BLaER1 treated with 17β-estradiol and CSF1 and Interleukin-3, amounts not matched to agents 10 nM and 100 nM (cell line): ENCODE measurements around the gene CTSA.
A peak's percentile ranks its signal among the peaks of the same experiment; 100 is the strongest.

Source experiments
- H3K27ac ChIP-seq, 11 experiments: shearing (Covaris generic); formaldehyde crosslinking; 2 replicates each; pipeline ENCODE4 v1.8.1; 2022
- H3K27me3 ChIP-seq, 11 experiments: shearing (Covaris generic); formaldehyde crosslinking; 2 replicates each; pipeline ENCODE4 v1.8.1; 2022
- H3K36me3 ChIP-seq, 11 experiments: shearing (Covaris generic); formaldehyde crosslinking; 2 replicates each; pipeline ENCODE4 v1.8.1; 2022
- H3K4me1 ChIP-seq, 10 experiments: shearing (Covaris generic); formaldehyde crosslinking; 2 replicates each; pipeline ENCODE4 v1.8.1; 2022
- H3K4me2 ChIP-seq, 11 experiments: shearing (Covaris generic); formaldehyde crosslinking; 2 replicates each; pipeline ENCODE4 v1.8.1; 2022
- H3K4me3 ChIP-seq, 10 experiments: shearing (Covaris generic); formaldehyde crosslinking; 2 replicates each; pipeline ENCODE4 v1.8.1; 2022
- H3K9ac ChIP-seq, 11 experiments: shearing (Covaris generic); formaldehyde crosslinking; 2 replicates each; pipeline ENCODE4 v1.8.1; 2022
- H3K9me3 ChIP-seq, 11 experiments: shearing (Covaris generic); formaldehyde crosslinking; replicated peaks in 1 of 11; 2 replicates each; pipeline ENCODE4 v1.8.1; 2022
- H4K20me1 ChIP-seq, 11 experiments: shearing (Covaris generic); formaldehyde crosslinking; 2 replicates each; pipeline ENCODE4 v1.8.1; 2022
- Cebpa-rat ChIP-seq, 11 experiments: shearing (Covaris generic); IDR thresholded peaks; 2 replicates each; pipeline ENCODE4 v1.8.1; 2022

The CTSA gene

DNA sequence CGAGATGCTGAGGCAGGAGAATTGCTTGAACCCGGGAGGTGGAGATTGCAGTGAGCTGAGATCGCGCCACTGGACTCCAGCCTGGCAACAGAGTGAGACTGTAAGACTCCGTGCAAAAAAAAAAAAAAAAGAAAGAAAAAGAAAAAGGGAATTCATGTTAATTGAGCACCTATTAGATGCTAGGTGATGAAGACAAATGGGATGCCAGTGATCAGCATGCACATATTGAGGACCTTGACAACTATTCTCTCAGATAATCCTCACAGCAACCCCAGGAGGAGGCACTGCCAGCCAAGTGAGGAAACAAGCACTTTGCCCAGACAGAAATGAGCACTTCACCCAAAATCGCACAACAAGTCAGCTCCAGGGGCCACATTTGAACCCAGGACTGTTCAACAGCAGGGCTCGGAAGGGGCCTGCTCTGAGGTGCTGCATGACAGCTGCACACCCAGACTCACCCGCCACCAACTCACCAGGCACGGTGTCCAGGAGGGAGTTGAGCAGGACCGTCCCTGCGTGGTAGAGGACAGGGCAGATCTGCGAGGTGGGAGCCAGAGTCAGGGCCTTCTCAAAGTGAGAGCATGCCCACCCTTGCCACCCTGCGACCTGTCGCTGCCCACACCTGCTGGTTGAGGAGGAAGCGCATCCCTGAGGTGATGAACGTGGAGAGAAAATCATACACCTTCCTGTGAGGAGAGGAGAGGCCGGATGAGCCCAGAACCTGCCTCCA lies 16.2 kb downstream of the CTSA start:
- H3K4me3 ChIP-seq = no peak overlapping the region
- peaks cover 0 to 48% (median 0%) of the 10 kb centered on the region in 11 experiments; a peak in 3 of 22 replicates for H4K20me1 ChIP-seq
- no peak for TF ChIP-seq Cebpa-rat (IDR thresholded peaks at IDR 0.05)
- H3K27ac ChIP-seq = no peak overlapping the region
- H3K9ac ChIP-seq = peak overlapping the region in 1 of 11 experiments; percentile 8; a peak in 1 of 22 replicates
- H3K4me2 ChIP-seq = no peak overlapping the region
- H3K36me3 ChIP-seq = peaks cover 0 to 68% (median 0%) of the 10 kb centered on the region in 11 experiments; a peak in 4 of 22 replicates
- no peaks in the 10 kb centered on the region for H3K9me3 ChIP-seq
- H3K27me3 ChIP-seq = peaks cover 0 to 14% (median 14%) of the 10 kb centered on the region in 11 experiments; a peak in 20 of 22 replicates
- H3K4me1 ChIP-seq = peaks cover 45 to 61% (median 54%) of the 10 kb centered on the region in 10 experiments

DNA sequence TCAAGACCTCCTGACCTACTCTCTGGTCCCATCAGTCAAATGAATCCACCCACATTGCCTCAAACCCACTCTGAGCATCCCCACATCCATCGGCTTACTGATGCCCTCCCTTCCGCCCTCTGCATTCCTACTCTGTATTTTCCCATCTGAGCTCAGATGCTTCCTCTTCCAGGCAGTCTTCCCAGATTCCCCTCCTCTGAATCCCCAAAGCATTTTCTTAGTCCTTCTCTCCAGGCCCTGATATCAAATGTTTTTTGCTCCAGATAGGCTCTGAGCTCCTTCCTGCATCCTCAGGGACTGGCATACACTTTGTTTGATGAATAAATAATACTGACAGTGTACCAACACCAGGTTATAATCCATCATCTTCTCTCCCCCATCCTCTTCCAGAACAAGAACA lies 16.9 kb downstream of the CTSA start:
- Histone ChIP-seq H4K20me1 (peaks cover 0 to 41% (median 0%) of the 10 kb centered on the region in 11 experiments; a peak in 3 of 22 replicates), H3K4me1 (peaks cover 46 to 60% (median 53%) of the 10 kb centered on the region in 10 experiments), H3K27ac (no peak overlapping the region; a peak in 1 of 22 replicates), H3K4me3 (no peak overlapping the region), H3K27me3 (peaks cover 0 to 20% (median 19%) of the 10 kb centered on the region in 11 experiments; a peak in 20 of 22 replicates), H3K36me3 (peaks cover 0 to 61% (median 0%) of the 10 kb centered on the region in 11 experiments; a peak in 4 of 22 replicates), H3K9me3 (no peaks in the 10 kb centered on the region), H3K9ac (peak overlapping the region in 1 of 11 experiments; percentile 8; a peak in 1 of 22 replicates), H3K4me2 (peak overlapping the region in 1 of 11 experiments; percentile 16; a peak in 1 of 22 replicates)
- no peak for TF ChIP-seq Cebpa-rat (IDR thresholded peaks at IDR 0.05)

DNA sequence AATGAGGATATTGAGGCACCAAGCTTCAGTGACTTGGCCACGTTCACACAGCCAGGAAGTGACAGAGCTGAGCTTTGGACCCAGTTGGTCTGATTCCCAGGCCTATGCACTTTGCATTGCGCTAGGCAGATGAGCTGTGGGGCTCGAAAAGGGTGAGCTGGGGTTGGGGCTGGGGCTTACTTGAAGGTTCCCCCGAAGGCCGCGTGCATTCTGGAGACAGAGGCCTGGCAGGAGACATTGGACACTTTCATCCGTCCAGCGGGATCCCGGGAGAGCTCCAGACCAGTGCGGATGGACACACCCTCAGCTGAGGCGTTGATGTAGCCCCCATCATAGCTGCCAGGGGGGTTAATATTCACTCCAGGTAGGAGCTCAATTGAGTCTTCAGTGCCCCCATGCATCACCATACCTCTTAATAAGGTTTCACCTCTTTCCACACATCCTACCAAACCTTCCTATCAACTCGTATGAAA lies 18.2 kb downstream of the CTSA start:
- peak overlapping the region in 1 of 10 experiments; percentile 1; a peak in 1 of 20 replicates for H3K4me3 ChIP-seq
- peaks cover 0 to 48% (median 0%) of the 10 kb centered on the region in 11 experiments; a peak in 4 of 22 replicates for H3K36me3 ChIP-seq
- no peaks in the 10 kb centered on the region for H3K9me3 ChIP-seq
- H3K4me2 ChIP-seq = peak overlapping the region; percentile 57 to 99 (median 81)
- H3K27me3 ChIP-seq = peaks cover 0 to 31% (median 19%) of the 10 kb centered on the region in 11 experiments; a peak in 20 of 22 replicates
- H3K4me1 ChIP-seq = peaks cover 43 to 62% (median 51%) of the 10 kb centered on the region in 10 experiments
- H3K27ac ChIP-seq = peak overlapping the region in 9 of 11 experiments; percentile 55 to 74 (median 70); a peak in 16 of 22 replicates
- H3K9ac ChIP-seq = peak overlapping the region in 4 of 11 experiments; percentile 16 to 49 (median 36); a peak in 3 of 22 replicates
- no peak for TF ChIP-seq Cebpa-rat (IDR thresholded peaks at IDR 0.05)
- peaks cover 0 to 30% (median 0%) of the 10 kb centered on the region in 11 experiments; a peak in 3 of 22 replicates for H4K20me1 ChIP-seq

DNA sequence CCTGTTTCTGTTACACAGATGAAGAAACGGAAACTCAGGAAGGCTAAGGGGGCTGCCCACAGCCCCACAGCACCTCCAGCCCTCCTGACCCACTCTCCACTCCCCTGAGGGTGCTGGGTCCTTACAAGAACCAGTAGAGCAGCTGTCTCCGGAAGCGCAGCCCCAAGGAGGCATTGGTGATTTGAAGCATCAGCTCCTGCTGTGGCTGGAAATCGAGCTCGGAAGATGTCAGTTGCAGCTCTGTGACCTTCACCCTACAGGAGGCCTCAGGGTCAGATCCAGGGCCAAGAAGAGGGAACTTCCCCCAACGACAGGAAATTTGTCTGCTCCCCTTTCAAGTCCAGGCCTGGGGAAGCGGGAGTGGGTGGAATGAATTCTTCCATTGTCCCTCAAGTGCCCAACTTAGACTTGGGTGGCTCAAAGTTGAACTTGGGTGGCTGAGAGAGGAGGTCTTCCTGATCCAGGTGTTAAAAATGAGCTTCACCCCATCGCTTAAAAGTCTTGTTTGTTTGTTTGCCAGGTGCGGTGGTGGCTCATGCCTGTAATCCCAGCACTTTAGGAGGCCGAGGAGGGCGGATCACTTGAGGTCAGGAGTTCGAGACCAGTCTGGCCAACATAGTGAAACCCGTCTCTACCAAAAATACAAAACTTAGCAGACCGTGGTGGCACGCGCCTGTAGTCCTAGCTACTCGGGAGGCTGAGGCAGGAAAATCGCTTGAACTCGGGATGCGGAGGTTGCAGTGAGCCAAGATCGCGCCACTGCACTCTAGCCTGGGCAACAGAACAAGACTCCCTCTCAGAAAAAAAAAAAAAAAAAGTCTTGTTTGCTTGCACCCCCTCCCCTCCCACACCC lies 18.9 kb downstream of the CTSA start:
- Histone ChIP-seq H4K20me1 (peaks cover 0 to 23% (median 0%) of the 10 kb centered on the region in 11 experiments; a peak in 2 of 22 replicates), H3K27ac (peak overlapping the region in 10 of 11 experiments; percentile 38 to 74 (median 69); a peak in 19 of 22 replicates), H3K4me1 (peaks cover 36 to 62% (median 47%) of the 10 kb centered on the region in 10 experiments), H3K9ac (peak overlapping the region in 8 of 11 experiments; percentile 20 to 49 (median 34); a peak in 10 of 22 replicates), H3K9me3 (no peaks in the 10 kb centered on the region), H3K36me3 (peaks cover 0 to 41% (median 0%) of the 10 kb centered on the region in 11 experiments; a peak in 4 of 22 replicates), H3K27me3 (peaks cover 0 to 31% (median 19%) of the 10 kb centered on the region in 11 experiments; a peak in 20 of 22 replicates), H3K4me3 (peak overlapping the region in 7 of 10 experiments; percentile 1 to 54 (median 36); a peak in 12 of 20 replicates), H3K4me2 (peak overlapping the region; percentile 57 to 99 (median 81))
- TF ChIP-seq Cebpa-rat (IDR thresholded peaks at IDR 0.05) = no peak

DNA sequence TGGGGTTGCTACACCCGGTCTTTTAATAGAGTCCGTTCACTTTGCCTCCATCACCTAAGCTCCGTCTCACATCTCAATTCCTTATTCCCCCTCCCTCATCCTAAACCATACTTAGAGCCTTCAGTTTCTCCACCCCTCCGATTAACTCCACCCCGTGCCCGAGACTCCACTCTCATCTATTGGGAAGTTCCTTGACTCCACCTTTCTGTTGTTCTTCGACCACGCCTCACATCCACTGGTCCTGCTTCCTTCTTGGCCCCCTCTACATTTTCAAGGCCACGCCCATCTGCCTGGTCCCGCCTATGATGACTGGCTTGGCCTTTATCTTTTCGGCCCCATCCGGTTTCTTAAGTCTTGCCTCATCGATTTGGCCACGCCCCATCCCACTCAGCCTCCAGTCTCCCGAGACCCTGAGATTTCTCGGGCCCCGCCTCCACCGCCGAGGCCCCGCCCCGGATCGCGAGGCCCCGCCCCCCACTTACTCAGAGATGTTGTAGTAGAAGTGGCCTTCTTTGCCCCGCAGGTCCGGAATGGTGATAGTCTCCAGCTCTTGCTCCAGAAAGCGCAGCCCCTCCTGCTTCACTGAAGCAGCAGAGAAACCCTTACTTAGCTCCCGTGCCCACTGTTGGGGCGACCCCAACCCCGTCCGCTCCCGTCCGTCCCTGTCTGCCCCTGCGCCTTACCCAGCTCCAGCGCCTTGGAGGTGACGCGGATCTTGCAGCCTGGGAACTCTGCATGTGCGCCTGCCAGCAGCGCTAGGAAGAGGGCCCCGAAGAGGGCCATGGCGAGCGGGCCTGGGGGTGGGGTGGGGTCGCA lies 19.7 kb downstream of the CTSA start:
- H3K9me3 ChIP-seq = no peaks in the 10 kb centered on the region
- peaks cover 0 to 33% (median 0%) of the 10 kb centered on the region in 11 experiments; a peak in 4 of 22 replicates for H3K36me3 ChIP-seq
- H3K4me1 ChIP-seq = peaks cover 33 to 66% (median 45%) of the 10 kb centered on the region in 10 experiments
- H3K4me2 ChIP-seq = peak overlapping the region; percentile 83 to 99 (median 95)
- peak overlapping the region; percentile 60 to 80 (median 73); a peak in 21 of 22 replicates for H3K9ac ChIP-seq
- H4K20me1 ChIP-seq = peaks cover 0 to 23% (median 0%) of the 10 kb centered on the region in 11 experiments; a peak in 2 of 22 replicates
- H3K27me3 ChIP-seq = peaks cover 0 to 31% (median 19%) of the 10 kb centered on the region in 11 experiments; a peak in 20 of 22 replicates
- H3K4me3 ChIP-seq = peak overlapping the region; percentile 50 to 68 (median 55)
- H3K27ac ChIP-seq = peak overlapping the region; percentile 65 to 80 (median 74); a peak in 21 of 22 replicates
- peak in 9 of 11 experiments; percentile 7 to 85 (median 80); a peak in 15 of 22 replicates for TF ChIP-seq Cebpa-rat (IDR thresholded peaks at IDR 0.05)

DNA sequence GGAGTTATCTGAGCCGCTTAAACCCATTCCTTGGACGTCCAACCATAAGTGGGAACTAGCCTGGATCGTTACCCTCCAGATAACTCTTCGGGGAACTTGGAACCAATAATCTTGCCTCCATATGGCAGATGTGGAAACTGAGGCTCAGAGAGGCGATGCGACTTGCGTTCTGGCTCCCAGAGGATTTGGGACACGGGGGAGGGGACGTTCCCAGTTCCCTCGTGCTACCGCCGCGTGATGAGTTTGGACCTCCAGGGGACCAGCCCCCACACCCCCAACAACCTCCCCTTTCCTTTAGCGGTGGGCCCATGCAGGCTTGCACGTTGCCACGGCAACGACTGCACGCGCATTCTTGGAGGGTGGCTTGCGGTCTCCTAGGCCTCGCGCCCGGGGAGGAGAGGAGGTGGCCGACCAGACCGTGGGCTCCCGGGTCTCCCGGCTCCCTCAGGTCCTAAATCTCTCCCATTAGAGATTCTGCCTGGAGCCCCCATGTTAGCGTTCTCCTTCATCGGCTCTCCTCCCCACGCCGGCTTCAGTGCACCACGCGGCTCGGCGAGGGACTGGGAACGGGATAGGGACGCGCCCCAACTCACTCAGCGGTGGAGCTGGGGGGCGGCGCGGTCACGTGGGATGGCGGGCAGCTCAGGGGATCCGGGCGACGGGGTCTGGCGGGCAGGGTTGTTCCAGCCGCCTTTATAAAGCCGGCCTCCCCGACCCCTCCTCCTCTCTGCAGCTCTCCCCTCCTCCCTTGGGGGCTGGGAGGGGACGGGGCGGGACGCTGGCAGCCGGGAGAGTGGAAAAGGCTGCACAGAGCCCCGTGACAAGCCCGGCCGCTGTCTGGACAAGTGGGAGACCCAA lies 20.6 kb downstream of the CTSA start, which contains the start of gene PLTP:
TSS of gene PLTP (minus strand) at position 670 of the 858 bp plus-strand sequence. CDS start 703 bp downstream, outside the sequence.
- H3K9me3 ChIP-seq = no peaks in the 10 kb centered on the region
- peaks cover 0 to 23% (median 0%) of the 10 kb centered on the region in 11 experiments; a peak in 2 of 22 replicates for H4K20me1 ChIP-seq
- H3K9ac ChIP-seq = peak within 1 kb of the TSS; percentile 60 to 80 (median 73)
- H3K4me2 ChIP-seq = peak within 1 kb of the TSS; percentile 83 to 99 (median 95)
- H3K4me1 ChIP-seq = peaks cover 33 to 74% (median 45%) of the 10 kb centered on the region in 10 experiments
- TF ChIP-seq Cebpa-rat (IDR thresholded peaks at IDR 0.05) = no peak
- peak within 1 kb of the TSS; percentile 60 to 80 (median 74) for H3K27ac ChIP-seq
- peaks cover 0 to 28% (median 0%) of the 10 kb centered on the region in 11 experiments; a peak in 3 of 22 replicates for H3K36me3 ChIP-seq
- H3K4me3 ChIP-seq = peak within 1 kb of the TSS; percentile 50 to 68 (median 55)
- H3K27me3 ChIP-seq = peaks cover 0 to 31% (median 19%) of the 10 kb centered on the region in 11 experiments; a peak in 20 of 22 replicates
